ENCODE data around the gene SIK1.

DNA sequence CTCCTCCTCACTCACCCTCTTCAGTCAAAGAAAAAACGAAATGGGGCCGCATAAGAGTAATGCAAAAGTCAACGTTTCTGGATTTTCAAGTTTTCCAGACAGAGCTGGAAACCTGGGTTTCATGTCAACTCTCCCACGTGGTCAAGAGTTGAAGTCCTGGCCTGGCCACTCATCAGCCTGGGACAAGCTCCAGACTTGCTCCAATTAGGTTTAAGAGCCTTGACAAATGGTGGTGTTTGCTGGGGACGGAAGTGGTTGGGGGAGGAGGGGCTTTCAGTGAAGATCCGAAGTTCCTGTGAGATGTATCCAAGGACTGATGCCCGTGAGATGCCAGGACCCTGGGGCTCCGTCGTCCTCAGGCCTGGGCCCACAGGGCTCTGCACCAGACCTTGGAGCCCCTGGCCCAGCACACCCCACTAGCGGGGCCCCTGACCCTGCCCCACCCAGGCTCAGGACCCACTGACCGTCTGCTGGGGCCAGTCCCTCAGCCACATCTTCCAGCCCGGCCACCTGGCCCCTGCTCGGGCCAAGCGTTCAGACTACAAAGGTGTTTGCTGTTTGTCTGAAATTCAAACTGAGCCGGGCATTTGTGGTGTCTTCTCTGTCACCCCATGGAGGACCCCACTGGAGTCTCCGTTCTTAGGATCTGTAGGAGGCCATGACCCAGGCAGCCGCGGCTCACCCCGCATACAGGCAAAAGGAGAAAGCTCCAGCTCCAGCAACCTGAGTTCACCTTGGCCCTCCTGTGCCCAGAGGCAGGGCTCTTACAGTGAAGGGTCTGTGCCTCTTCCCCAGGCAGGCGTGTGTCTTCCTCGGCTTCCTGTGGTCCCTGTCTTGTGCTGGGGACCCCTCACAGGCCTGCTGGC is 53.3 kb downstream of the SIK1 start:
- TF ChIP-seq CTCF (IDR thresholded peaks at IDR 0.05) (no peak), POLR2A (IDR thresholded peaks at IDR 0.05) (no peak)

All from prostate gland (tissue), 2 donors.